Gastrocnemius medialis (tissue), 4 donors: ENCODE results near the gene CST7.

ENCODE experiments used
- CTCF ChIP-seq, 5 experiments: fragments of 450-650 bp in 3 of 5; fragments of 200-600 bp in 2 of 5; sonication (generic) in 2 of 5; IDR thresholded peaks in 4 of 5; conservative IDR thresholded peaks in 1 of 5; 1 replicate in 4 of 5; 2 replicates in 1 of 5; pipeline ENCODE4 v1.5.1; 2016 to 2019; ENCODE audit warnings: antibody characterized with exemption in 5 of 5, mild to moderate bottlenecking in 3 of 5, moderate library complexity in 3 of 5
- POLR2A ChIP-seq, 2 donors: fragments of 450-650 bp; IDR thresholded peaks; one replicate each; pipeline ENCODE4 v1.6.1; 2017; ENCODE audit warnings: antibody characterized with exemption in 2 of 2, mild to moderate bottlenecking in 2 of 2, moderate library complexity in 2 of 2

- peak; percentile 95 to 98 (median 97) for TF ChIP-seq CTCF (IDR thresholded peaks at IDR 0.05 in 4 of 5, conservative IDR thresholded peaks at IDR 0.05 in 1 of 5)
- no peak for TF ChIP-seq POLR2A (IDR thresholded peaks at IDR 0.05)
Measured at GRCh38 chr20:24994470-24995368, 45.6 kb downstream of the CST7 start.
